ENCODE data around the gene GRN. TPM values are rescaled to one million over a fixed set of nuclear protein-coding genes. Genes with fewer than 3 reads are reported as not detected.
A peak's percentile ranks its signal among the peaks of the same experiment; 100 is the strongest.
"Not testable (repeated sequence)": the region's sequence is repeated elsewhere in the genome, so short reads cannot be mapped to it uniquely, and the experiment has no call there.

Gene GRN
- total RNA-seq, 1 donor from 2014 or later, result 327 TPM

DNA sequence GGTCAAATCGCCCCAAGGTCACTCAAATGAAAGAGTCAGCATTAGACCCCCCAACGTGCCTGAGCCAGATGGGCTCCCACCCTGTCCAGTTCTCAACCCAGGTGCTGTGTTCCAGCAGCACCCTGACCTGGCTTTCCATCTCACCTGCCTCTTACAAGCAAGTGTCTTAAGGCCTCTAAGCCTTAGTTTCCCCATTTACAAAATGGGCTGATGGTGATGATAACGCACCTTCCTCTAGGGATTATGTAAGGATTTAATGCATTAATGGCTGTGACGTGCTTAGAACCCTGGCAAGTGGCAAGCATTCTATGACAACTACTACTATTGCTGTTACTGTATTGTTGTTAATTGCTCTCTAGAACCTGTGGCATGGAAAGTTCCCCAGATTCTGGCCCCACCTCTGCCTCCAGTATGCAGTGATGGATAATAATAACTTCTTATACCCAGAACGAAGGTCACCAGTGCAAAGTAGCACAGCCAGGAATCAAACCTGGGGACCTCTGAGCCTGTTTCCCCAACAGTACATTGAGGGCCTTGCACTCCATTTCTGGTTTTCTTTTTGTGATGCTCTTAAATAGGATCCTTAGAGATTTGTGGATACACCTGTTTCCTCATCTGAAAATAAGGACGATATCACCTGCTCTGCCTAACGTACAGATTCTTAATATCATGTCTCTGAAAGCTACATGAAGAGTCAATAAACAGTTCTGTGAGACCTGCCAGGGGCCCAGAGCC lies 17.2 kb upstream of the GRN start:
- peaks cover 5% of the 10 kb centered on the region for H3K27me3 Mint-ChIP-seq (ENCODE audit: low read depth, unreplicated experiment)
- Histone ChIP-seq H3K27me3 (ENCODE audit: insufficient read depth, low read length) (no peaks in the 10 kb centered on the region), H3K79me2 (ENCODE audit: insufficient read depth, low read length) (peaks cover 14% of the 10 kb centered on the region), H3K27ac (ENCODE audit: low read depth, low read length) (no peak overlapping the region), H3K4me1 (ENCODE audit: insufficient read depth, low read length) (peaks cover 10% of the 10 kb centered on the region), H4K20me1 (ENCODE audit: insufficient read depth, low read length) (no peaks in the 10 kb centered on the region), H3K36me3 (ENCODE audit: insufficient read depth, low read length) (no peaks in the 10 kb centered on the region), H3K9me3 (ENCODE audit: insufficient read depth, low read depth, low read length) (no peaks in the 10 kb centered on the region), H3K9ac (ENCODE audit: low read length) (no peak overlapping the region), H2AFZ (ENCODE audit: low read depth, low read length) (no peak overlapping the region), H3K4me2 (ENCODE audit: low read length) (no peak overlapping the region), H3K4me3 (ENCODE audit: insufficient read depth, low read depth, low read length) (no peak overlapping the region)
- FAIRE-seq (no peak), DNase-seq (ENCODE audit: low read depth) (no peak)
- H3K4me1 Mint-ChIP-seq (ENCODE audit: low read depth, unreplicated experiment), result peaks cover 2% of the 10 kb centered on the region
- no peak for TF ChIP-seq EZH2 (IDR thresholded peaks at IDR 0.05; ENCODE audit: insufficient read depth, low read length)
- TF ChIP-seq, protein P1, sequence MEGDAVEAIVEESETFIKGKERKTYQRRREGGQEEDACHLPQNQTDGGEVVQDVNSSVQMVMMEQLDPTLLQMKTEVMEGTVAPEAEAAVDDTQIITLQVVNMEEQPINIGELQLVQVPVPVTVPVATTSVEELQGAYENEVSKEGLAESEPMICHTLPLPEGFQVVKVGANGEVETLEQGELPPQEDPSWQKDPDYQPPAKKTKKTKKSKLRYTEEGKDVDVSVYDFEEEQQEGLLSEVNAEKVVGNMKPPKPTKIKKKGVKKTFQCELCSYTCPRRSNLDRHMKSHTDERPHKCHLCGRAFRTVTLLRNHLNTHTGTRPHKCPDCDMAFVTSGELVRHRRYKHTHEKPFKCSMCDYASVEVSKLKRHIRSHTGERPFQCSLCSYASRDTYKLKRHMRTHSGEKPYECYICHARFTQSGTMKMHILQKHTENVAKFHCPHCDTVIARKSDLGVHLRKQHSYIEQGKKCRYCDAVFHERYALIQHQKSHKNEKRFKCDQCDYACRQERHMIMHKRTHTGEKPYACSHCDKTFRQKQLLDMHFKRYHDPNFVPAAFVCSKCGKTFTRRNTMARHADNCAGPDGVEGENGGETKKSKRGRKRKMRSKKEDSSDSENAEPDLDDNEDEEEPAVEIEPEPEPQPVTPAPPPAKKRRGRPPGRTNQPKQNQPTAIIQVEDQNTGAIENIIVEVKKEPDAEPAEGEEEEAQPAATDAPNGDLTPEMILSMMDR (IDR thresholded peaks at IDR 0.05; ENCODE audit: insufficient read depth, low read depth, low read length), result no peak
- H3K4me3 Mint-ChIP-seq (ENCODE audit: unreplicated experiment), result peak overlapping the region; percentile 27
- H3K27ac Mint-ChIP-seq (ENCODE audit: unreplicated experiment), result no peak overlapping the region
- H3K9me3 Mint-ChIP-seq (ENCODE audit: unreplicated experiment), result no peaks in the 10 kb centered on the region
- H3K36me3 Mint-ChIP-seq (ENCODE audit: low read depth, unreplicated experiment), result no peaks in the 10 kb centered on the region

DNA sequence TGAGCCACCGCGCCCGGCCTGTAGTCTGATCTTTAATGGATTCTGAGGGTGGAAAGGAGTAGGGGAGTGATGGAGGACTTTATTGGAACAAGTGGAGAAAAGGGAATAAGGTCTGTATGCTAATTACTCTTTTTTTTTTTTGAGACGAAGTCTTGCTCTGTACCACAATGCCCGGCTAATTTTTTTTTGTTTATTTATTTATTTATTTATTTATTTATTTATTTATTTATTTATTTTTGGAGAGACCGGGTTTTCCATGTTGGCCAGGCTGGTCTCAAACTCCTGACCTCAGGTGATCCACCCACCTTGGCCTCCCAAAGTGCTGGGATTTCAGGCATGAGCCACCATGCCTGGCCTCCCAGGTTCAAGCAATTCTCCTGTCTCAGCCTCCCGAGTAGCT lies 15.6 kb upstream of the GRN start:
- not testable (repeated sequence) for H3K9me3 Mint-ChIP-seq (ENCODE audit: unreplicated experiment); H3K27ac ChIP-seq (ENCODE audit: low read depth, low read length); H3K9me3 ChIP-seq (ENCODE audit: insufficient read depth, low read depth, low read length); H3K27me3 ChIP-seq (ENCODE audit: insufficient read depth, low read length); H3K4me2 ChIP-seq (ENCODE audit: low read length); H3K36me3 Mint-ChIP-seq (ENCODE audit: low read depth, unreplicated experiment); H3K4me3 ChIP-seq (ENCODE audit: insufficient read depth, low read depth, low read length); H3K36me3 ChIP-seq (ENCODE audit: insufficient read depth, low read length); DNase-seq (ENCODE audit: low read depth); H3K9ac ChIP-seq (ENCODE audit: low read length); H2AFZ ChIP-seq (ENCODE audit: low read depth, low read length); H3K4me1 Mint-ChIP-seq (ENCODE audit: low read depth, unreplicated experiment); H3K4me1 ChIP-seq (ENCODE audit: insufficient read depth, low read length); H4K20me1 ChIP-seq (ENCODE audit: insufficient read depth, low read length); H3K4me3 Mint-ChIP-seq (ENCODE audit: unreplicated experiment); H3K27me3 Mint-ChIP-seq (ENCODE audit: low read depth, unreplicated experiment); H3K27ac Mint-ChIP-seq (ENCODE audit: unreplicated experiment); FAIRE-seq; H3K79me2 ChIP-seq (ENCODE audit: insufficient read depth, low read length)

DNA sequence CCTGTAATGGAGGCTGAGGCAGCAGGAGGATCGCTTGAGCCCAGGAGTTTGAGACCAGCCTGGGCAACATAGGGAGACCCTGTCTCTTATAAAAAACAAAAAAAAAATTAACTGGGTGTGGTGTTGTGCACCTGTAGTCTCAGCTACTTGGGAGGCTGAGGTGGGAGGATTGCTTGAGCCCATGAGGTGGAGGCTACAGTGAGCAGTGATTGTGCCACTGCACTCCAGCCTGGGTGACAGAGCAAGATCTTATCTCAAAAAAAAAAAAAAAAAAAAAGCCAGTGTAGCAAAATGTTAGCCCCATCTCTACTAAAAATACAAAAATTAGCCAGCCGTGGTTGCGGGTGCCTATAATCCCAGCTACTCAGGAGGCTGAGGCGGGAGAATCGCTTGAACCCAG lies 14.8 kb upstream of the GRN start:
- H3K36me3 ChIP-seq (ENCODE audit: insufficient read depth, low read length); H3K27me3 ChIP-seq (ENCODE audit: insufficient read depth, low read length); H3K27ac Mint-ChIP-seq (ENCODE audit: unreplicated experiment); H3K4me3 ChIP-seq (ENCODE audit: insufficient read depth, low read depth, low read length); H2AFZ ChIP-seq (ENCODE audit: low read depth, low read length); H3K4me3 Mint-ChIP-seq (ENCODE audit: unreplicated experiment); DNase-seq (ENCODE audit: low read depth); FAIRE-seq; H3K36me3 Mint-ChIP-seq (ENCODE audit: low read depth, unreplicated experiment); H3K9me3 Mint-ChIP-seq (ENCODE audit: unreplicated experiment); H3K9me3 ChIP-seq (ENCODE audit: insufficient read depth, low read depth, low read length); H4K20me1 ChIP-seq (ENCODE audit: insufficient read depth, low read length); H3K27ac ChIP-seq (ENCODE audit: low read depth, low read length); H3K4me2 ChIP-seq (ENCODE audit: low read length); H3K9ac ChIP-seq (ENCODE audit: low read length); H3K27me3 Mint-ChIP-seq (ENCODE audit: low read depth, unreplicated experiment); H3K4me1 ChIP-seq (ENCODE audit: insufficient read depth, low read length); H3K79me2 ChIP-seq (ENCODE audit: insufficient read depth, low read length); H3K4me1 Mint-ChIP-seq (ENCODE audit: low read depth, unreplicated experiment): not testable (repeated sequence)

Data from astrocyte (in vitro differentiated cells and primary cell).